Spleen (tissue), 11 donors: ENCODE results near the gene JPH4. TPM values are rescaled to one million over a fixed set of nuclear protein-coding genes. Genes with fewer than 3 reads are reported as not detected.

Source experiments
- DNase-seq: peaks from one replicate; pipeline ENCODE4 v3.0.0-alpha.2; 2020
- H3K27ac ChIP-seq, 8 donors: fragments of 200-600 bp; sonication (generic) in 7 of 8; 1 replicate in 4 of 8; 2 replicates in 4 of 8; pipeline versions ENCODE4 v1.5.0 to v1.8.0; 2016 to 2021; ENCODE audit warnings: inconsistent platforms in 4 of 8, mild to moderate bottlenecking in 4 of 8, moderate library complexity in 1 of 8
- H3K27me3 ChIP-seq, 7 donors: fragments of 200-600 bp; sonication (generic) in 6 of 7; replicated peaks in 1 of 7; 1 replicate in 4 of 7; 2 replicates in 3 of 7; pipeline versions ENCODE4 v1.5.0 to v1.8.0; 2016 to 2021; ENCODE audit warnings: inconsistent platforms in 3 of 7, mild to moderate bottlenecking in 1 of 7
- H3K36me3 ChIP-seq, 6 donors: fragments of 200-600 bp; sonication (generic) in 5 of 6; 1 replicate in 4 of 6; 2 replicates in 2 of 6; pipeline versions ENCODE4 v1.5.0 to v1.8.0; 2016 to 2021; ENCODE audit warnings: inconsistent platforms in 2 of 6
- H3K4me1 ChIP-seq, 6 donors: fragments of 200-600 bp; sonication (generic) in 5 of 6; 1 replicate in 3 of 6; 2 replicates in 3 of 6; pipeline versions ENCODE4 v1.5.0 to v1.8.0; 2016 to 2021; ENCODE audit warnings: inconsistent platforms in 3 of 6
- H3K4me3 ChIP-seq, 8 donors: fragments of 200-600 bp; sonication (generic) in 7 of 8; 1 replicate in 4 of 8; 2 replicates in 4 of 8; pipeline versions ENCODE4 v1.5.0 to v1.8.0; 2016 to 2021; ENCODE audit warnings: inconsistent platforms in 4 of 8, mild to moderate bottlenecking in 4 of 8, moderate library complexity in 2 of 8
- H3K9me3 ChIP-seq, 8 donors: fragments of 200-600 bp; sonication (generic) in 7 of 8; 1 replicate in 4 of 8; 2 replicates in 4 of 8; pipeline versions ENCODE4 v1.5.0 to v1.8.0; 2016 to 2021; ENCODE audit warnings: inconsistent platforms in 4 of 8
- CTCF ChIP-seq, 11 experiments: fragments of 200-600 bp in 7 of 11; fragments of 450-650 bp in 4 of 11; sonication (generic) in 4 of 11; IDR thresholded peaks in 8 of 11; conservative IDR thresholded peaks in 3 of 11; 1 replicate in 7 of 11; 2 replicates in 4 of 11; pipeline versions ENCODE4 v1.4.0 to v1.8.0; 2016 to 2021; ENCODE audit warnings: antibody characterized with exemption in 11 of 11, inconsistent platforms in 4 of 11, mild to moderate bottlenecking in 1 of 11
- POLR2A ChIP-seq, 3 donors: fragments of 450-650 bp; IDR thresholded peaks; one replicate each; pipeline ENCODE4 v1.5.1; 2017; ENCODE audit warnings: antibody characterized with exemption in 3 of 3, mild to moderate bottlenecking in 1 of 3
- POLR2AphosphoS5 ChIP-seq, 3 donors: sonication (generic); formaldehyde crosslinking; IDR thresholded peaks; one replicate each; pipeline ENCODE4 v1.5.1; 2017; ENCODE audit warnings: antibody characterized with exemption in 3 of 3
- WGBS, 5 donors: extraction: QIAGEN DNeasy Blood & Tissue Kit in 3 of 5; methylation state at CpG; one replicate each; pipeline versions ENCODE4 v1.1.5 to v1.1.7; 2013 to 2018; 5-methylcytosine and 5-hydroxymethylcytosine counted together
- intact Hi-C: fragments of 100-400 bp; cut with DNase I; formaldehyde crosslinking; loops from one replicate; pipeline ENCODE4 v1.15.0; 2023; ENCODE audit warnings: low total_unique reads
- polyA plus RNA-seq, 3 donors: library from polyadenylated mRNA; stranded (reverse); fragments of 200-250 nt; gene quantifications; one replicate each; pipeline ENCODE4 v1.2.1, GENCODE V29; 2013
- total RNA-seq, 7 donors: library from RNA; depleted of rRNA in 3 of 7; stranded (reverse); fragments of >200 nt in 3 of 7; fragmentation: NEBNext Ultra II Directional in 4 of 7; extraction: Animal tissue kit (Norgen Biotek cat#: 25700) in 4 of 7; gene quantifications; one replicate each; pipeline versions ENCODE4 v1.1.0 to v1.2.1, GENCODE V29; 2016 to 2021
- donor health status: healthy with polysubstance abuse.
- donor health status: DM: no; HTN: no; CAD: no; lungs with moderate emphysema.
- donor health status: DM: no; HTN: no; CAD: no.
- donor health status: Bipolar disorder and iron deficiency.
- donor health status: healthy.
- donor health status: DM: no; HTN: no; CAD: no.
- donor health status: DM: yes; HTN: yes; CAD: no.

JPH4 gene
- total and polyA plus RNA-seq, 10 donors: 0.70 to 17.3 (median 3.8) TPM

- no peak overlapping the region for H3K27ac ChIP-seq
- peaks cover 7 to 37% (median 18%) of the 10 kb centered on the region in 6 donors for H3K4me1 ChIP-seq
- no peak overlapping the region for H3K4me3 ChIP-seq
- H3K36me3 ChIP-seq: no peaks in the 10 kb centered on the region
- TF ChIP-seq CTCF (IDR thresholded peaks at IDR 0.05 in 8 of 11, conservative IDR thresholded peaks at IDR 0.05 in 3 of 11): no peak
- no peak for TF ChIP-seq POLR2A (IDR thresholded peaks at IDR 0.05)
- no peak for TF ChIP-seq POLR2AphosphoS5 (IDR thresholded peaks at IDR 0.05)
- H3K27me3 ChIP-seq: peaks cover 0 to 76% (median 40%) of the 10 kb centered on the region in 7 donors
- DNase-seq: no peak
- intact Hi-C loops: no loop called here
- no peaks in the 10 kb centered on the region for H3K9me3 ChIP-seq
- 90 to 98% (median 93%) methylated on average over 21 to 24 of the region's 24 CpGs for WGBS, 5 donors
Observed at GRCh38 chr14:23580152-23580926, 1.7 kb upstream of the JPH4 start.

GRCh38 chr14:23579739-23580138 is 1.1 kb upstream of the JPH4 start:
- no peak overlapping the region for H3K27ac ChIP-seq
- H3K4me3 ChIP-seq: no peak overlapping the region
- intact Hi-C loops: no loop called here
- no peaks in the 10 kb centered on the region for H3K36me3 ChIP-seq
- peaks cover 7 to 37% (median 18%) of the 10 kb centered on the region in 6 donors for H3K4me1 ChIP-seq
- H3K9me3 ChIP-seq: no peaks in the 10 kb centered on the region
- TF ChIP-seq POLR2A (IDR thresholded peaks at IDR 0.05) (no peak), POLR2AphosphoS5 (IDR thresholded peaks at IDR 0.05) (no peak), CTCF (IDR thresholded peaks at IDR 0.05 in 8 of 11, conservative IDR thresholded peaks at IDR 0.05 in 3 of 11) (no peak)
- DNase-seq: no peak
- peaks cover 0 to 79% (median 45%) of the 10 kb centered on the region in 7 donors for H3K27me3 ChIP-seq

GRCh38 chr14:23579311-23579630 is 681 bp upstream of the JPH4 start:
- Histone ChIP-seq H3K4me3 (no peak overlapping the region), H3K4me1 (peaks cover 7 to 37% (median 18%) of the 10 kb centered on the region in 6 donors), H3K27ac (no peak overlapping the region), H3K27me3 (peaks cover 0 to 83% (median 45%) of the 10 kb centered on the region in 7 donors), H3K9me3 (no peaks in the 10 kb centered on the region), H3K36me3 (no peaks in the 10 kb centered on the region)
- 66 to 86% (median 77%) methylated on average over 3 of the region's 3 CpGs for WGBS, 5 donors
- no peak for DNase-seq
- intact Hi-C loops: no loop called here
- TF ChIP-seq POLR2AphosphoS5 (IDR thresholded peaks at IDR 0.05) (no peak), POLR2A (IDR thresholded peaks at IDR 0.05) (no peak), CTCF (IDR thresholded peaks at IDR 0.05 in 8 of 11, conservative IDR thresholded peaks at IDR 0.05 in 3 of 11) (no peak)

- 3 to 7% (median 6%) methylated on average over 5 to 24 of the region's 24 CpGs for WGBS, 5 donors
- DNase-seq: no peak
- intact Hi-C loops: no loop called here
- no peaks in the 10 kb centered on the region for H3K36me3 ChIP-seq
- peak overlapping the region in 4 of 8 donors; percentile 27 to 58 (median 31) for H3K4me3 ChIP-seq
- TF ChIP-seq CTCF (IDR thresholded peaks at IDR 0.05 in 8 of 11, conservative IDR thresholded peaks at IDR 0.05 in 3 of 11) (no peak), POLR2A (IDR thresholded peaks at IDR 0.05) (no peak), POLR2AphosphoS5 (IDR thresholded peaks at IDR 0.05) (no peak)
- no peaks in the 10 kb centered on the region for H3K9me3 ChIP-seq
- H3K4me1 ChIP-seq: peaks cover 7 to 45% (median 21%) of the 10 kb centered on the region in 6 donors
- no peak overlapping the region for H3K27ac ChIP-seq
- H3K27me3 ChIP-seq: peaks cover 0 to 86% (median 45%) of the 10 kb centered on the region in 7 donors
Observed at GRCh38 chr14:23577710-23578392, 739 bp downstream of the JPH4 start.
